H1 (cell line): ENCODE data around the gene ENPP7. TPM values are rescaled to one million over a fixed set of nuclear protein-coding genes. Genes with fewer than 3 reads are reported as not detected.

Source experiments
- CTCF ChIA-PET: fragments of 300-600 bp; sonication (Branson Sonifier 250); formaldehyde crosslinking; loops from one replicate; lab custom pipeline; 2021; ENCODE audit not compliant: partially characterized antibody; lab: Charles Lee
- POLR2A ChIA-PET: fragments of 300-600 bp; sonication (Branson Sonifier 250); formaldehyde crosslinking; loops from one replicate; lab custom pipeline; 2021; ENCODE audit warnings: inconsistent platforms; ENCODE audit not compliant: partially characterized antibody; lab: Charles Lee
- DNase-seq, 2 experiments: peaks; one replicate each; pipeline versions ENCODE4 v3.0.0 to v3.0.0-alpha.2; 2010 to 2022; ENCODE audit warnings: low spot score in 2 of 2, low read depth in 1 of 2, mixed read lengths in 1 of 2
- FAIRE-seq: peaks from 2 replicates; lab custom pipeline; 2011; peaks lifted over from hg19 to GRCh38; lab: Jason Lieb, UNC
- H2AFZ ChIP-seq: 2 replicates; pipeline ENCODE4 v1.8.1; 2012; ENCODE audit warnings: low read length, inconsistent platforms
- H2AK5ac ChIP-seq: 2 replicates; pipeline ENCODE4 v1.6.1; 2013; ENCODE audit warnings: low read depth, low read length
- H2BK120ac ChIP-seq: replicated peaks from 2 replicates; pipeline ENCODE3; 2013; ENCODE audit warnings: low read depth, low read length, inconsistent platforms
- H2BK12ac ChIP-seq: 2 replicates; pipeline ENCODE4 v1.6.1; 2013; ENCODE audit warnings: low read depth, low read length
- H2BK15ac ChIP-seq: 2 replicates; pipeline ENCODE4 v1.6.1; 2013; ENCODE audit warnings: low read length
- H2BK20ac ChIP-seq: 2 replicates; pipeline ENCODE4 v1.6.1; 2013; ENCODE audit warnings: low read length
- H2BK5ac ChIP-seq: 2 replicates; pipeline ENCODE4 v1.6.1; 2013; ENCODE audit warnings: low read depth, low read length
- H3K14ac ChIP-seq: 2 replicates; pipeline ENCODE4 v1.6.1; 2013; ENCODE audit warnings: inconsistent platforms; ENCODE audit not compliant: insufficient read length
- H3K18ac ChIP-seq: 2 replicates; pipeline ENCODE4 v1.6.1; 2013; ENCODE audit warnings: low read length; ENCODE audit errors: extremely low read depth
- H3K23ac ChIP-seq: 2 replicates; pipeline ENCODE4 v1.6.1; 2013; ENCODE audit warnings: inconsistent platforms; ENCODE audit not compliant: insufficient read length
- H3K23me2 ChIP-seq: 2 replicates; pipeline ENCODE4 v1.6.1; 2013; ENCODE audit warnings: low read depth, low read length
- H3K27ac ChIP-seq: 2 replicates; pipeline ENCODE4 v1.6.1; 2011; ENCODE audit warnings: low read depth, low read length, inconsistent platforms
- H3K27me3 ChIP-seq, 4 experiments: replicated peaks in 1 of 4; 1 replicate in 1 of 4; 2 replicates in 3 of 4; pipeline versions ENCODE4 v1.6.1 to v1.8.1; 2011 to 2013; ENCODE audit warnings: low read length in 3 of 4, mild to moderate bottlenecking in 3 of 4, inconsistent platforms in 2 of 4, mixed read lengths in 2 of 4, moderate library complexity in 1 of 4; ENCODE audit not compliant: control insufficient read depth in 3 of 4, insufficient read depth in 3 of 4; ENCODE audit errors: extremely low read depth in 1 of 4
- H3K36me3 ChIP-seq, 4 experiments: 2 replicates each; pipeline versions ENCODE4 v1.6.1 to v1.8.1; 2011 to 2013; ENCODE audit warnings: mild to moderate bottlenecking in 4 of 4, low read length in 3 of 4, moderate library complexity in 2 of 4, control low read depth in 1 of 4, inconsistent platforms in 1 of 4; ENCODE audit not compliant: insufficient read depth in 4 of 4, control insufficient read depth in 2 of 4
- H3K4ac ChIP-seq: replicated peaks from 2 replicates; pipeline ENCODE3; 2013; ENCODE audit warnings: low read length, low read depth, mixed read lengths, inconsistent platforms; ENCODE audit not compliant: insufficient read length
- H3K4me1 ChIP-seq, 4 experiments: replicated peaks in 1 of 4; 1 replicate in 1 of 4; 2 replicates in 3 of 4; pipeline versions ENCODE4 v1.6.1 to v1.8.1; 2011 to 2013; ENCODE audit warnings: low read length in 3 of 4, inconsistent platforms in 2 of 4, mixed read lengths in 1 of 4; ENCODE audit not compliant: insufficient read depth in 4 of 4, control insufficient read depth in 3 of 4
- H3K4me2 ChIP-seq, 2 experiments: 2 replicates each; pipeline versions ENCODE4 v1.6.1 to v1.8.1; 2011 to 2013; ENCODE audit warnings: low read depth in 2 of 2, low read length in 2 of 2, control low read depth in 1 of 2, inconsistent platforms in 1 of 2, mild to moderate bottlenecking in 1 of 2; ENCODE audit not compliant: insufficient read depth in 1 of 2
- H3K4me3 ChIP-seq, 4 experiments: fragments of 200-600, 300-600 bp in 1 of 4; sonication (generic), shearing (Covaris generic), sonication (Bioruptor Twin) in 1 of 4; 2 replicates each; pipeline versions ENCODE4 v1.5.1 to v1.8.1; 2011 to 2016; ENCODE audit warnings: low read length in 4 of 4, low read depth in 3 of 4, control low read depth in 2 of 4, inconsistent platforms in 2 of 4, mild to moderate bottlenecking in 2 of 4, mixed read lengths in 1 of 4, moderate library complexity in 1 of 4; ENCODE audit not compliant: insufficient read depth in 2 of 4; ENCODE audit errors: extremely low read depth in 1 of 4
- H3K56ac ChIP-seq: replicated peaks from 2 replicates; pipeline ENCODE3; 2013; ENCODE audit warnings: low read depth, mild to moderate bottlenecking, mixed read lengths, low read length, inconsistent platforms; ENCODE audit not compliant: insufficient read length
- H3K79me1 ChIP-seq: 2 replicates; pipeline ENCODE4 v1.6.1; 2013; ENCODE audit warnings: low read depth, low read length, control low read depth
- H3K79me2 ChIP-seq, 2 experiments: 2 replicates each; pipeline versions ENCODE4 v1.6.1 to v1.8.1; 2012 to 2013; ENCODE audit warnings: low read length in 2 of 2, mild to moderate bottlenecking in 2 of 2, inconsistent platforms in 1 of 2; ENCODE audit not compliant: insufficient read depth in 2 of 2, control insufficient read depth in 1 of 2
- H3K9ac ChIP-seq, 4 experiments: replicated peaks in 1 of 4; 1 replicate in 1 of 4; 2 replicates in 3 of 4; pipeline versions ENCODE4 v1.6.1 to v1.8.1; 2011 to 2013; ENCODE audit warnings: low read depth in 3 of 4, low read length in 3 of 4, control low read depth in 2 of 4, mild to moderate bottlenecking in 2 of 4, moderate library complexity in 2 of 4, inconsistent platforms in 1 of 4; ENCODE audit errors: extremely low read depth in 1 of 4
- H3K9me3 ChIP-seq, 2 experiments: 2 replicates each; pipeline versions ENCODE4 v1.6.1 to v1.8.1; 2012 to 2013; ENCODE audit warnings: mild to moderate bottlenecking in 2 of 2, moderate library complexity in 2 of 2, control low read depth in 1 of 2, inconsistent platforms in 1 of 2, low read depth in 1 of 2, low read length in 1 of 2, mixed read lengths in 1 of 2; ENCODE audit not compliant: insufficient read depth in 2 of 2
- H4K20me1 ChIP-seq, 2 experiments: replicated peaks in 1 of 2; 2 replicates each; pipeline versions ENCODE3 to v1.8.1; 2011 to 2013; ENCODE audit warnings: inconsistent platforms in 2 of 2, low read length in 2 of 2, mild to moderate bottlenecking in 1 of 2; ENCODE audit not compliant: insufficient read depth in 2 of 2, control insufficient read depth in 1 of 2
- H4K5ac ChIP-seq: 2 replicates; pipeline ENCODE4 v1.6.1; 2013; ENCODE audit warnings: low read length, low read depth, mixed read lengths, inconsistent platforms; ENCODE audit not compliant: insufficient read length
- H4K8ac ChIP-seq: 2 replicates; pipeline ENCODE4 v1.8.0; 2013; ENCODE audit warnings: mild to moderate bottlenecking, moderate library complexity, low read length, inconsistent platforms; ENCODE audit not compliant: insufficient read depth; ENCODE audit errors: extremely low read depth
- H4K91ac ChIP-seq: replicated peaks from 2 replicates; pipeline ENCODE3; 2013; ENCODE audit warnings: low read length, mixed read lengths, inconsistent platforms; ENCODE audit not compliant: insufficient read length
- CTBP2 ChIP-seq: IDR thresholded peaks from 2 replicates; pipeline ENCODE4 v1.7.0; 2011; ENCODE audit warnings: borderline replicate concordance, mild to moderate bottlenecking, moderate library complexity, mixed read lengths, low read length; ENCODE audit not compliant: insufficient read depth, insufficient read length
- EGR1 ChIP-seq: IDR thresholded peaks from 2 replicates; pipeline ENCODE4 v1.6.1; 2011; ENCODE audit warnings: low read depth, low read length, borderline replicate concordance
- SP1 ChIP-seq: IDR thresholded peaks from 2 replicates; pipeline ENCODE4 v1.6.1; 2011; ENCODE audit warnings: low read depth, low read length
- TAF7 ChIP-seq: optimal IDR thresholded peaks from 2 replicates; pipeline ENCODE3; 2011; ENCODE audit warnings: low read depth, mild to moderate bottlenecking, inconsistent platforms, low read length, moderate library complexity, borderline replicate concordance
- TCF12 ChIP-seq: IDR thresholded peaks from 2 replicates; pipeline ENCODE4 v1.6.1; 2011; ENCODE audit warnings: low read depth, mild to moderate bottlenecking, low read length
- YY1 ChIP-seq: IDR thresholded peaks from 2 replicates; pipeline ENCODE4 v1.6.1; 2011; ENCODE audit warnings: low read depth, mild to moderate bottlenecking, low read length
- WGBS, 2 experiments: shearing (Covaris generic) in 1 of 2; methylation state at CpG; one replicate each; pipeline versions ENCODE4 v1.1.6 to v1.1.7; 2013 to 2015; ENCODE audit warnings: low lambda C conversion rate in 2 of 2, mixed read lengths in 2 of 2, inconsistent platforms in 1 of 2, low coverage in 1 of 2, missing lambda C conversion rate in 1 of 2; ENCODE audit not compliant: insufficient replicate concordance in 2 of 2, insufficient coverage in 1 of 2, insufficient read length in 1 of 2; ENCODE audit errors: extremely low coverage in 1 of 2, missing lambda C conversion rate in 1 of 2; 5-methylcytosine and 5-hydroxymethylcytosine counted together
- polyA plus RNA-seq, 7 experiments: library from polyadenylated mRNA; depleted of rRNA in 3 of 7; stranded (reverse) in 5 of 7; unstranded in 2 of 7; fragments of >200 nt in 5 of 7; fragments of 200-250 nt in 2 of 7; gene quantifications; 1 replicate in 5 of 7; 2 replicates in 1 of 7; 4 replicates in 1 of 7; pipeline versions ENCODE4 v1.2.1 to v1.2.3, GENCODE V29; 2011 to 2013; ENCODE audit warnings: missing spikeins in 2 of 7, mixed read lengths in 2 of 7
- total RNA-seq: library from RNA; stranded (reverse); fragmentation: NEBNext Ultra II Directional; extraction: Animal tissue kit (Norgen Biotek cat#: 25700); gene quantifications from 2 replicates; pipeline ENCODE4 v1.2.1, GENCODE V29; 2021

ENPP7 gene
- total and polyA plus RNA-seq, 2 of the 8 experiments (the other 6 are each of a cell fraction or from before 2014, with no cell fraction given) = not detected

- CTCF ChIA-PET = interaction anchor here (2.1 kb wide), 1 partner anchor 12 kb away, joined by 9 read pairs; no protein-coding TSS in a partner anchor
- Histone ChIP-seq H3K4me2 (no peak overlapping the region), H2AFZ (no peak overlapping the region), H3K23me2 (no peaks in the 10 kb centered on the region), H3K27me3 (peaks cover 0 to 2% (median 0%) of the 10 kb centered on the region in 4 experiments; a peak in 3 of 7 replicates), H3K79me1 (no peaks in the 10 kb centered on the region), H2BK20ac (no peak overlapping the region), H2BK120ac (no peak overlapping the region), H3K27ac (no peak overlapping the region), H3K36me3 (no peaks in the 10 kb centered on the region), H3K9me3 (no peaks in the 10 kb centered on the region), H4K8ac (no peak overlapping the region; the same call in 1 of the 2 replicates), H2BK15ac (no peak overlapping the region), H3K23ac (no peak overlapping the region), H3K4me3 (no peak overlapping the region), H2AK5ac (no peak overlapping the region), H2BK5ac (no peak overlapping the region), H3K56ac (no peak overlapping the region), H3K9ac (no peak overlapping the region), H3K4me1 (peaks cover 0 to 4% (median 2%) of the 10 kb centered on the region in 4 experiments; a peak in 2 of 7 replicates), H4K20me1 (no peaks in the 10 kb centered on the region), H3K4ac (no peak overlapping the region), H4K5ac (no peak overlapping the region), H3K18ac (no peak overlapping the region), H3K79me2 (no peaks in the 10 kb centered on the region), H2BK12ac (no peak overlapping the region), H4K91ac (no peak overlapping the region), H3K14ac (no peak overlapping the region)
- WGBS, 2 experiments = 84% methylated on average over 25 of the region's 29 CpGs; no CpG with 5 or more reads in 1 of the 2 experiments
- DNase-seq = no peak
- POLR2A ChIA-PET = interaction anchor here (1.2 kb wide), 1 partner anchor 11 kb away, joined by 4 read pairs; no protein-coding TSS in a partner anchor
- no peak for FAIRE-seq
- TF ChIP-seq TCF12 = no peak
- no peak for TF ChIP-seq YY1
- no peak for TF ChIP-seq TAF7
- no peak for TF ChIP-seq EGR1
- no peak for TF ChIP-seq CTBP2
- TF ChIP-seq SP1 = no peak
These were observed 46.4 kb upstream of the ENPP7 start for GRCh38 chr17:79684132-79684985.
